Ovary (tissue), 3 donors: ENCODE data around the gene LRRC56.

Experiments
- POLR2A ChIP-seq: fragments of 450-650 bp; IDR thresholded peaks from one replicate; pipeline ENCODE4 v1.6.1; 2017; ENCODE audit warnings: antibody characterized with exemption, mild to moderate bottlenecking, moderate library complexity
- TF ChIP-seq, protein P1 (sequence below), 3 donors: fragments of 450-650 bp in 2 of 3; fragments of 200-600 bp in 1 of 3; IDR thresholded peaks; one replicate each; pipeline versions ENCODE4 v1.5.1 to v1.8.0; 2016 to 2022; ENCODE audit warnings: antibody characterized with exemption in 3 of 3, mild to moderate bottlenecking in 1 of 3
- donor health status: DM: no; HTN: no; CAD: no.

DNA sequence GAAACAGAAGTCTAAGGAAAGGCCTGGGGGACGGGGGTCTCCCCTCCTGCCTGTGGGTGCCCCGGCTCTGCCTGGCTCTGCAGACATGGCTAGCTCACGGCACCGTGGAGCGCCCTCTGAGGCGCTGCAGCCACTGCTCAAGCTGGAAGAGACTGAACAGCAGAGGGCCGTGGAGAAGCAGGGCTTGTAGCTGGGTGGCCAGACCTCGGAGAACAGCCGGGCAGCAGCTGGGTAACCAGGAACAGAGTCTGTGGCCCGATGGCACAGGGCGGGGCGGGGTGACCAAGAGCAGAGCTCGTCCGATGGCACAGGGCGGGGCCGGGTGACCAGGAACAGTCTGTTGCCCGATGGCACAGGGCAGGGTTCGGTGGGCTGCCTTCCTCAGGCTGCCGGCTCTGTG lies 48.3 kb upstream of the LRRC56 start:
- TF ChIP-seq, protein P1, sequence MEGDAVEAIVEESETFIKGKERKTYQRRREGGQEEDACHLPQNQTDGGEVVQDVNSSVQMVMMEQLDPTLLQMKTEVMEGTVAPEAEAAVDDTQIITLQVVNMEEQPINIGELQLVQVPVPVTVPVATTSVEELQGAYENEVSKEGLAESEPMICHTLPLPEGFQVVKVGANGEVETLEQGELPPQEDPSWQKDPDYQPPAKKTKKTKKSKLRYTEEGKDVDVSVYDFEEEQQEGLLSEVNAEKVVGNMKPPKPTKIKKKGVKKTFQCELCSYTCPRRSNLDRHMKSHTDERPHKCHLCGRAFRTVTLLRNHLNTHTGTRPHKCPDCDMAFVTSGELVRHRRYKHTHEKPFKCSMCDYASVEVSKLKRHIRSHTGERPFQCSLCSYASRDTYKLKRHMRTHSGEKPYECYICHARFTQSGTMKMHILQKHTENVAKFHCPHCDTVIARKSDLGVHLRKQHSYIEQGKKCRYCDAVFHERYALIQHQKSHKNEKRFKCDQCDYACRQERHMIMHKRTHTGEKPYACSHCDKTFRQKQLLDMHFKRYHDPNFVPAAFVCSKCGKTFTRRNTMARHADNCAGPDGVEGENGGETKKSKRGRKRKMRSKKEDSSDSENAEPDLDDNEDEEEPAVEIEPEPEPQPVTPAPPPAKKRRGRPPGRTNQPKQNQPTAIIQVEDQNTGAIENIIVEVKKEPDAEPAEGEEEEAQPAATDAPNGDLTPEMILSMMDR (IDR thresholded peaks at IDR 0.05), result no peak
- no peak for TF ChIP-seq POLR2A
